Calu3 (cell line): ENCODE results near the gene SLC9A2. TPM values are rescaled to one million over a fixed set of nuclear protein-coding genes. Genes with fewer than 3 reads are reported as not detected.
A peak's percentile ranks its signal among the peaks of the same experiment; 100 is the strongest.

Source experiments
- BruUV-seq: library from RNA; stranded (reverse); fragments of 400-500 nt; replicated peaks from 2 replicates; lab custom pipeline; 2021; lab: Mats Ljungman, UMichigan
- CTCF ChIA-PET: fragments of 300-600 bp; sonication (Branson Sonifier 250); formaldehyde crosslinking; loops from one replicate; lab custom pipeline; 2022; ENCODE audit warnings: antibody characterized with exemption; lab: Charles Lee
- DNase-seq: peaks from one replicate; pipeline ENCODE4 v3.0.0; 2022
- H3K27ac Mint-ChIP-seq: one replicate; pipeline ENCODE4 v1.8.0; 2022; ENCODE audit warnings: mixed read lengths; ENCODE audit not compliant: unreplicated experiment
- H3K27me3 Mint-ChIP-seq: one replicate; pipeline ENCODE4 v1.8.0; 2022; ENCODE audit warnings: mixed read lengths; ENCODE audit not compliant: unreplicated experiment
- H3K36me3 Mint-ChIP-seq: one replicate; pipeline ENCODE4 v1.8.0; 2022; ENCODE audit warnings: mild to moderate bottlenecking, moderate library complexity, mixed read lengths; ENCODE audit not compliant: insufficient read depth, unreplicated experiment
- H3K4me1 Mint-ChIP-seq: one replicate; pipeline ENCODE4 v1.8.0; 2022; ENCODE audit warnings: mild to moderate bottlenecking, low read depth, mixed read lengths; ENCODE audit not compliant: unreplicated experiment
- H3K4me3 Mint-ChIP-seq: one replicate; pipeline ENCODE4 v1.8.0; 2022; ENCODE audit warnings: mild to moderate bottlenecking, low read depth, moderate library complexity, mixed read lengths; ENCODE audit not compliant: unreplicated experiment
- H3K9me3 Mint-ChIP-seq: one replicate; pipeline ENCODE4 v1.8.0; 2022; ENCODE audit warnings: low read depth, mixed read lengths; ENCODE audit not compliant: unreplicated experiment
- CTCF ChIP-seq: fragments of 200-600 bp; IDR thresholded peaks from one replicate; pipeline ENCODE4 v1.8.0; 2022; ENCODE audit warnings: antibody characterized with exemption; ENCODE audit not compliant: unreplicated experiment
- intact Hi-C: fragments of 100-400 bp; cut with micrococcal nuclease; formaldehyde crosslinking; loops from one replicate; pipeline ENCODE4 v1.10.0; 2022; ENCODE audit not compliant: unreplicated experiment
- total RNA-seq: library from RNA; stranded (reverse); gene quantifications from 2 replicates; pipeline ENCODE4 v1.2.3, GENCODE V29; 2022

Gene SLC9A2
- total RNA-seq, 1 experiment from 2014 or later = 5.7 TPM

- DNase-seq = peak; percentile 25
- no peak overlapping the region for H3K27ac Mint-ChIP-seq
- TF ChIP-seq CTCF = peak; percentile 73
- intact Hi-C loops = loop anchor here (1.0 kb wide), 1 partner anchor 53 kb away; no protein-coding TSS in a partner anchor
- H3K4me3 Mint-ChIP-seq = no peak overlapping the region
- no TSS peak for BruUV-seq
- CTCF ChIA-PET = interaction anchor here (0.6 to 2.3 kb wide), 5 partner anchors 10 to 52 kb away, joined by 3 to 33 read pairs (median 7); a partner anchor contains a TSS
- no peaks in the 10 kb centered on the region for H3K36me3 Mint-ChIP-seq
- H3K9me3 Mint-ChIP-seq = no peaks in the 10 kb centered on the region
- H3K27me3 Mint-ChIP-seq = no peaks in the 10 kb centered on the region
- no peaks in the 10 kb centered on the region for H3K4me1 Mint-ChIP-seq
Measured at GRCh38 chr2:102753563-102754159, 134.3 kb downstream of the SLC9A2 start.

GRCh38 chr2:102754456-102755145 is 135.2 kb downstream of the SLC9A2 start:
- no peaks in the 10 kb centered on the region for H3K27me3 Mint-ChIP-seq
- H3K36me3 Mint-ChIP-seq = no peaks in the 10 kb centered on the region
- H3K4me3 Mint-ChIP-seq = no peak overlapping the region
- no peak overlapping the region for H3K27ac Mint-ChIP-seq
- BruUV-seq = no TSS peak
- CTCF ChIA-PET = interaction anchor here (2.3 kb wide), 1 partner anchor 18 kb away, joined by 11 read pairs; a partner anchor contains a TSS
- intact Hi-C loops = no loop called here
- no peaks in the 10 kb centered on the region for H3K4me1 Mint-ChIP-seq
- no peaks in the 10 kb centered on the region for H3K9me3 Mint-ChIP-seq
- TF ChIP-seq CTCF = no peak
- no peak for DNase-seq

- BruUV-seq = no TSS peak
- no peak for DNase-seq
- no peaks in the 10 kb centered on the region for H3K9me3 Mint-ChIP-seq
- H3K27me3 Mint-ChIP-seq = no peaks in the 10 kb centered on the region
- H3K4me3 Mint-ChIP-seq = no peak overlapping the region
- no peaks in the 10 kb centered on the region for H3K36me3 Mint-ChIP-seq
- intact Hi-C loops = no loop called here
- no peaks in the 10 kb centered on the region for H3K4me1 Mint-ChIP-seq
- TF ChIP-seq CTCF = no peak
- CTCF ChIA-PET = no interaction called here
- no peak overlapping the region for H3K27ac Mint-ChIP-seq
Measured at GRCh38 chr2:102755284-102755683, 135.9 kb downstream of the SLC9A2 start.

- CTCF ChIA-PET = no interaction called here
- Mint-ChIP-seq H3K9me3 (no peaks in the 10 kb centered on the region), H3K4me1 (no peaks in the 10 kb centered on the region), H3K27ac (no peak overlapping the region), H3K36me3 (no peaks in the 10 kb centered on the region), H3K27me3 (no peaks in the 10 kb centered on the region), H3K4me3 (no peak overlapping the region)
- BruUV-seq = no TSS peak
- intact Hi-C loops = no loop called here
- no peak for DNase-seq
- TF ChIP-seq CTCF = no peak
Measured at GRCh38 chr2:102758439-102758838, 139.1 kb downstream of the SLC9A2 start.

Other genes with a start within 250 kb of the SLC9A2 start
- gene IL18RAP, start 196.4 kb upstream of the SLC9A2 start, total RNA-seq = not detected in 2 replicates
- 0.12 and 0.22 TPM in 2 replicates for gene SLC9A4, start 146.3 kb upstream of the SLC9A2 start, total RNA-seq
- gene TMEM182, start 142.5 kb downstream of the SLC9A2 start, total RNA-seq = 12.1 and 12.9 TPM in 2 replicates